SH-SY5Y (cell line): ENCODE results near the gene UNC93A.

Experiments used
- GATA2 ChIP-seq: IDR thresholded peaks from 2 replicates; pipeline ENCODE4 v1.6.1; 2011; ENCODE audit warnings: mild to moderate bottlenecking, low read depth, low read length
- GATA3 ChIP-seq: IDR thresholded peaks from 2 replicates; pipeline ENCODE4 v1.6.1; 2011; ENCODE audit warnings: low read depth, mild to moderate bottlenecking, low read length, moderate library complexity

- TF ChIP-seq GATA2 (no peak), GATA3 (no peak)
Observed at GRCh38 chr6:167252271-167252670, 38.8 kb upstream of the UNC93A start.
